Uterus (tissue), 2 donors: Measurements from ENCODE around the gene NEDD4L.

ENCODE experiments used
- POLR2A ChIP-seq, 2 donors: fragments of 450-650 bp; IDR thresholded peaks; one replicate each; pipeline ENCODE4 v1.6.1; 2016; ENCODE audit warnings: antibody characterized with exemption in 2 of 2, mild to moderate bottlenecking in 1 of 2, moderate library complexity in 1 of 2
- TF ChIP-seq, protein P1 (sequence below), 4 experiments: fragments of 200-600 bp in 2 of 4; fragments of 450-650 bp in 2 of 4; sonication (generic) in 2 of 4; IDR thresholded peaks; one replicate each; pipeline ENCODE4 v1.5.1; 2016 to 2019; ENCODE audit warnings: antibody characterized with exemption in 4 of 4, mild to moderate bottlenecking in 2 of 4, moderate library complexity in 1 of 4

DNA sequence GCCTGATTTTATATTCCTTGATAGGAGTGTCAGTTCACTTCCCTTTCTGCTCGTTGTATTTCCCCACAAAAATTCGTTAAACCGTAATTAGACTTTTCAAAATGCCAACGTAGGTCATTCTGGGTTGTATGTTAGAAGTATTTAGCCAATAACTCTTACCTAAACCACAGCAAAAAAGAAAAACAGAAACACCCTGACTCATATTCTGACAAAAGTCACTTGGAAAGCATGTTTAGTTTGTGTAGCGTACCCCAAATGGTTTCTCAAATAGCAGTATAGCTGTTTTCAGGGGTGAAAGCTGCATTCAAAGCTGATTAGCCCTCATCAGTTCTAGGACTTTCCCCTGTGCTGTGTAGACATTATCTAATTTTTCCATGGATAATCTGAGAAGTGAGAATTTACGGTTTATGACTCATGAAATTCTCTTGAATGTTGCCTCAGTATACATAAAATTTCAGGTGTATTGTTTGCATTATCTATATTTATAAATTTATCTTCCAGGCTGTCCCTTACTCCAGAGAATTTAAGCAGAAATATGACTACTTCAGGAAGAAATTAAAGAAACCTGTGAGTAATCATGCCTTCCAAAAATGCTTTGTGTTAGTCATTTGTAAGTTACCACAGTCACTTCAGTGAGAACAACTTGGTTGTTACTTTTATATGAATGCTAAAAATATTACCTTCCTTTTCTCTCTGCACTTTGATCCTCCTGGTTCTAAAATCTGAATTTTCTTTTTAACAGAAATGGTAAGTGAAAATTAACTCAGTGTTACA is 319.9 kb downstream of the NEDD4L start:
- TF ChIP-seq, protein P1, sequence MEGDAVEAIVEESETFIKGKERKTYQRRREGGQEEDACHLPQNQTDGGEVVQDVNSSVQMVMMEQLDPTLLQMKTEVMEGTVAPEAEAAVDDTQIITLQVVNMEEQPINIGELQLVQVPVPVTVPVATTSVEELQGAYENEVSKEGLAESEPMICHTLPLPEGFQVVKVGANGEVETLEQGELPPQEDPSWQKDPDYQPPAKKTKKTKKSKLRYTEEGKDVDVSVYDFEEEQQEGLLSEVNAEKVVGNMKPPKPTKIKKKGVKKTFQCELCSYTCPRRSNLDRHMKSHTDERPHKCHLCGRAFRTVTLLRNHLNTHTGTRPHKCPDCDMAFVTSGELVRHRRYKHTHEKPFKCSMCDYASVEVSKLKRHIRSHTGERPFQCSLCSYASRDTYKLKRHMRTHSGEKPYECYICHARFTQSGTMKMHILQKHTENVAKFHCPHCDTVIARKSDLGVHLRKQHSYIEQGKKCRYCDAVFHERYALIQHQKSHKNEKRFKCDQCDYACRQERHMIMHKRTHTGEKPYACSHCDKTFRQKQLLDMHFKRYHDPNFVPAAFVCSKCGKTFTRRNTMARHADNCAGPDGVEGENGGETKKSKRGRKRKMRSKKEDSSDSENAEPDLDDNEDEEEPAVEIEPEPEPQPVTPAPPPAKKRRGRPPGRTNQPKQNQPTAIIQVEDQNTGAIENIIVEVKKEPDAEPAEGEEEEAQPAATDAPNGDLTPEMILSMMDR (IDR thresholded peaks at IDR 0.05) = no peak
- no peak for TF ChIP-seq POLR2A (IDR thresholded peaks at IDR 0.05)
